Neural cell (in vitro differentiated cells): ENCODE measurements around the gene FXYD1.

Source experiments
- EP300 ChIP-seq: fragments of 450-650 bp; conservative IDR thresholded peaks from 2 replicates; pipeline ENCODE4 v1.6.1; 2014; ENCODE audit warnings: antibody characterized with exemption, mild to moderate bottlenecking, moderate library complexity; ENCODE audit not compliant: poor library complexity, severe bottlenecking
- EZH2 ChIP-seq: fragments of 200-600, 300-800 bp; shearing (Covaris generic), sonication (generic); IDR thresholded peaks from 2 replicates; pipeline ENCODE4 v1.6.1; 2014; ENCODE audit warnings: antibody characterized with exemption, low read length, borderline replicate concordance, mild to moderate bottlenecking; ENCODE audit not compliant: insufficient read depth, poor library complexity, severe bottlenecking
- MXI1 ChIP-seq: fragments of 450-650 bp; conservative IDR thresholded peaks from 2 replicates; pipeline ENCODE4 v1.6.1; 2014; ENCODE audit warnings: antibody characterized with exemption, mild to moderate bottlenecking; ENCODE audit not compliant: poor library complexity, severe bottlenecking
- POLR2AphosphoS5 ChIP-seq: IDR thresholded peaks from 2 replicates; pipeline ENCODE4 v1.6.1; 2012
- RAD21 ChIP-seq: fragments of 450-650 bp; conservative IDR thresholded peaks from 2 replicates; pipeline ENCODE4 v1.6.1; 2014; ENCODE audit warnings: antibody characterized with exemption, mild to moderate bottlenecking, moderate library complexity
- SMC3 ChIP-seq: fragments of 450-650 bp; conservative IDR thresholded peaks from 2 replicates; pipeline ENCODE4 v1.6.1; 2014; ENCODE audit warnings: antibody characterized with exemption, mild to moderate bottlenecking, moderate library complexity; ENCODE audit not compliant: poor library complexity
- TF ChIP-seq, protein P1 (sequence below): fragments of 450-650 bp; IDR thresholded peaks from 2 replicates; pipeline ENCODE4 v1.5.1; 2014; ENCODE audit warnings: antibody characterized with exemption, mild to moderate bottlenecking, moderate library complexity; ENCODE audit not compliant: poor library complexity, severe bottlenecking

DNA sequence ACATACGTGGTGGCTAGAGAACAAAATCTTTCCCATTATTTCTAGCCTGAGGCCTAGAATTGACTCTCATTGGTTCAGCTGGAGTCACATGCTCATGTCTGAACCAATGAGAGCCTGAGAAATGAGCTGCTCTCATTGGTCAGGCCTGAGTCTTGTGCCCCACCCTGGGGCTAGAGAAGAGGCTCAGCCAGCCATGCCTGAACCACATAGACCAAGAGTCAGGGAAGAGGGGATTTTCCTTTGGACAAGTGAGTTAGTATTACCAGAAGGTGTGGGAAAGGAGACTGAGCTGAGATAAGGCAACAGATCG, 22.8 kb downstream of the FXYD1 start:
- TF ChIP-seq, protein P1, sequence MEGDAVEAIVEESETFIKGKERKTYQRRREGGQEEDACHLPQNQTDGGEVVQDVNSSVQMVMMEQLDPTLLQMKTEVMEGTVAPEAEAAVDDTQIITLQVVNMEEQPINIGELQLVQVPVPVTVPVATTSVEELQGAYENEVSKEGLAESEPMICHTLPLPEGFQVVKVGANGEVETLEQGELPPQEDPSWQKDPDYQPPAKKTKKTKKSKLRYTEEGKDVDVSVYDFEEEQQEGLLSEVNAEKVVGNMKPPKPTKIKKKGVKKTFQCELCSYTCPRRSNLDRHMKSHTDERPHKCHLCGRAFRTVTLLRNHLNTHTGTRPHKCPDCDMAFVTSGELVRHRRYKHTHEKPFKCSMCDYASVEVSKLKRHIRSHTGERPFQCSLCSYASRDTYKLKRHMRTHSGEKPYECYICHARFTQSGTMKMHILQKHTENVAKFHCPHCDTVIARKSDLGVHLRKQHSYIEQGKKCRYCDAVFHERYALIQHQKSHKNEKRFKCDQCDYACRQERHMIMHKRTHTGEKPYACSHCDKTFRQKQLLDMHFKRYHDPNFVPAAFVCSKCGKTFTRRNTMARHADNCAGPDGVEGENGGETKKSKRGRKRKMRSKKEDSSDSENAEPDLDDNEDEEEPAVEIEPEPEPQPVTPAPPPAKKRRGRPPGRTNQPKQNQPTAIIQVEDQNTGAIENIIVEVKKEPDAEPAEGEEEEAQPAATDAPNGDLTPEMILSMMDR = no peak
- TF ChIP-seq POLR2AphosphoS5 (no peak), EP300 (no peak), RAD21 (no peak), EZH2 (no peak), SMC3 (no peak), MXI1 (no peak)
